Iris pigment epithelial cell (primary cell): ENCODE data around the gene TMEM106C.
"Not testable (repeated sequence)": the region's sequence is repeated elsewhere in the genome, so short reads cannot be mapped to it uniquely, and the experiment has no call there.

Experiments used
- DNase-seq: peaks from one replicate; pipeline ENCODE4 v3.0.0-alpha.2; 2011; ENCODE audit warnings: low read depth

TMEM106C gene

GRCh38 chr12:47949441-47950341 is 13.7 kb upstream of the TMEM106C start:
- DNase-seq: peak; percentile 64

- DNase-seq: no peak
These were observed 12.4 kb upstream of the TMEM106C start for GRCh38 chr12:47950856-47951468.

- DNase-seq: no peak
These were observed 9.3 kb upstream of the TMEM106C start for GRCh38 chr12:47954058-47954457.

GRCh38 chr12:47954467-47955045 is 8.8 kb upstream of the TMEM106C start:
- no peak for DNase-seq

- DNase-seq: no peak
These were observed 8.3 kb upstream of the TMEM106C start for GRCh38 chr12:47955059-47955458.

- DNase-seq: not testable (repeated sequence)
These were observed 5.7 kb upstream of the TMEM106C start for GRCh38 chr12:47957671-47958070.

- DNase-seq: no peak
These were observed 1.2 kb upstream of the TMEM106C start for GRCh38 chr12:47962198-47962597.

GRCh38 chr12:47964106-47964728 is 821 bp downstream of the TMEM106C start:
- DNase-seq: no peak

GRCh38 chr12:47965581-47965980 is 2.2 kb downstream of the TMEM106C start:
- DNase-seq: no peak

GRCh38 chr12:47967461-47968321 is 4.3 kb downstream of the TMEM106C start:
- peak; percentile 51 for DNase-seq

- DNase-seq: no peak
These were observed 6.4 kb downstream of the TMEM106C start for GRCh38 chr12:47969845-47970244.

GRCh38 chr12:47970843-47971242 is 7.4 kb downstream of the TMEM106C start:
- DNase-seq: no peak

- no peak for DNase-seq
These were observed 9.5 kb downstream of the TMEM106C start for GRCh38 chr12:47972895-47973294.

- DNase-seq: no peak
These were observed 10.5 kb downstream of the TMEM106C start for GRCh38 chr12:47973870-47974269.

- DNase-seq: no peak
These were observed 11.7 kb downstream of the TMEM106C start for GRCh38 chr12:47975036-47975620.

- DNase-seq: no peak
These were observed 12.4 kb downstream of the TMEM106C start for GRCh38 chr12:47975816-47976215.

GRCh38 chr12:47977046-47977771 is 13.8 kb downstream of the TMEM106C start:
- no peak for DNase-seq

- DNase-seq: no peak
These were observed 14.6 kb downstream of the TMEM106C start for GRCh38 chr12:47977772-47978597.

- no peak for DNase-seq
These were observed 15.1 kb downstream of the TMEM106C start for GRCh38 chr12:47978598-47978873.

- no peak for DNase-seq
These were observed 15.8 kb downstream of the TMEM106C start for GRCh38 chr12:47979166-47979565.
